OCI-LY1 (cell line): Measurements from ENCODE around the gene DOCK4.

ENCODE experiments used
- H2AFZ ChIP-seq: fragments of 200-600 bp; sonication (generic), shearing (Covaris generic); 2 replicates; pipeline ENCODE4 v1.6.0; 2014; ENCODE audit warnings: antibody characterized with exemption, mild to moderate bottlenecking, low read length
- H3F3A ChIP-seq: fragments of 200-600 bp; sonication (generic), shearing (Covaris generic); 2 replicates; pipeline ENCODE4 v1.6.0; 2014; ENCODE audit warnings: mild to moderate bottlenecking, antibody characterized with exemption, low read length, moderate library complexity; ENCODE audit not compliant: insufficient read depth
- H3K27ac ChIP-seq: fragments of 200-600 bp; sonication (generic); 2 replicates; pipeline ENCODE4 v1.5.1; 2014; ENCODE audit warnings: low read length, mixed run types, mild to moderate bottlenecking, low read depth; ENCODE audit not compliant: poor library complexity, severe bottlenecking
- H3K27me3 ChIP-seq: fragments of 200-600 bp; sonication (generic); 2 replicates; pipeline ENCODE4 v1.6.0; 2014; ENCODE audit warnings: antibody characterized with exemption, mild to moderate bottlenecking, low read length, moderate library complexity; ENCODE audit not compliant: insufficient read depth
- H3K36me3 ChIP-seq: fragments of 200-600 bp; sonication (generic); 2 replicates; pipeline ENCODE4 v1.6.1; 2014; ENCODE audit warnings: mild to moderate bottlenecking, antibody characterized with exemption, low read length, moderate library complexity, mixed read lengths; ENCODE audit not compliant: insufficient read depth
- H3K4me1 ChIP-seq: fragments of 200-600 bp; sonication (generic); 2 replicates; pipeline ENCODE4 v1.5.1; 2014; ENCODE audit warnings: mild to moderate bottlenecking, low read length, moderate library complexity; ENCODE audit not compliant: insufficient read depth, severe bottlenecking
- H3K4me2 ChIP-seq: fragments of 200-600 bp; sonication (generic), shearing (Covaris generic); 2 replicates; pipeline ENCODE4 v1.6.1; 2014; ENCODE audit warnings: low read length
- H3K4me3 ChIP-seq: fragments of 200-600 bp; sonication (generic); 2 replicates; pipeline ENCODE4 v1.5.1; 2014; ENCODE audit warnings: low read length, low read depth, mild to moderate bottlenecking, mixed read lengths; ENCODE audit not compliant: poor library complexity, severe bottlenecking
- H3K79me2 ChIP-seq: fragments of 200-600 bp; shearing (Covaris generic); 2 replicates; pipeline ENCODE4 v1.6.1; 2016; ENCODE audit warnings: mixed run types, low read length, mixed read lengths; ENCODE audit not compliant: insufficient read depth
- H3K9ac ChIP-seq: fragments of 200-600 bp; sonication (generic), shearing (Covaris generic); 2 replicates; pipeline ENCODE4 v1.6.1; 2014; ENCODE audit warnings: mild to moderate bottlenecking, low read length, mixed read lengths
- H3K9me2 ChIP-seq: fragments of 200-600 bp; sonication (generic), shearing (Covaris generic); 2 replicates; pipeline ENCODE4 v1.6.1; 2014; ENCODE audit warnings: low read depth, mild to moderate bottlenecking, low read length, mixed read lengths
- H3K9me3 ChIP-seq: fragments of 200-600 bp; shearing (Covaris generic); 2 replicates; pipeline ENCODE4 v1.6.1; 2014; ENCODE audit warnings: low read length, mixed read lengths
- H4K20me1 ChIP-seq: fragments of 200-600 bp; sonication (generic), shearing (Covaris generic); 2 replicates; pipeline ENCODE4 v1.6.0; 2016; ENCODE audit warnings: mild to moderate bottlenecking, low read length; ENCODE audit not compliant: insufficient read depth
- CTCF ChIP-seq: fragments of 200-600 bp; sonication (generic), shearing (Covaris generic); IDR thresholded peaks from 2 replicates; pipeline ENCODE4 v1.5.1; 2017; ENCODE audit warnings: mild to moderate bottlenecking, antibody characterized with exemption, low read length, moderate library complexity, mixed read lengths
- EZH2 ChIP-seq: fragments of 200-600 bp; sonication (generic), shearing (Covaris generic); IDR thresholded peaks from 2 replicates; pipeline ENCODE4 v1.8.0; 2017; ENCODE audit warnings: borderline replicate concordance, mixed run types, mild to moderate bottlenecking, antibody characterized with exemption, low read length, moderate library complexity, mixed read lengths

The DOCK4 gene

GRCh38 chr7:111801277-111801676 is 404.9 kb downstream of the DOCK4 start:
- H3K27me3 ChIP-seq, result no peaks in the 10 kb centered on the region
- H3K79me2 ChIP-seq, result no peaks in the 10 kb centered on the region
- no peak overlapping the region for H3K9ac ChIP-seq
- no peaks in the 10 kb centered on the region for H3F3A ChIP-seq
- H4K20me1 ChIP-seq, result no peaks in the 10 kb centered on the region; the same call in 1 of the 2 replicates
- H3K27ac ChIP-seq, result no peak overlapping the region
- H3K36me3 ChIP-seq, result no peaks in the 10 kb centered on the region
- TF ChIP-seq CTCF (no peak), EZH2 (no peak)
- H3K9me3 ChIP-seq, result peaks cover 17% of the 10 kb centered on the region
- H3K4me2 ChIP-seq, result no peak overlapping the region
- no peaks in the 10 kb centered on the region for H3K9me2 ChIP-seq
- no peaks in the 10 kb centered on the region for H3K4me1 ChIP-seq
- H2AFZ ChIP-seq, result no peak overlapping the region
- H3K4me3 ChIP-seq, result no peak overlapping the region

DNA sequence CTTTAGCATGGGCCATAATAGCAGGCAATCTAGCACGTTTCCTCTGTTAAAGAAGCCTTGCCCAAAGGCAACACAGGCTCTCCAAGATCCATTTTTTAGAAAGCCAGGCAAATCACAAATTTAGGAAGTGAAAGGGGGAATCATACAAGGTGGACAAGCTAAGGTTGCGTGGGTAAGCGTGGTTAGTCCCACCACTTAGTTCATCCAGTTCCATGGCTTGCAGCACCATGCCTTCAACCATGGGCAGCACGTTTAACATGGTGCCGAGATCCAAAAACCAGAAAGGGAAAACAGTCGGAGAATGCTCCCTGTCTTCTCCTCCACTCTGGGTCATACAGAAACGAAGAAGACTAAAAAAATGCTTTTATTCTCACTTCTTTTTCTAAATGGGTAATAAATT is 409.5 kb downstream of the DOCK4 start:
- Histone ChIP-seq H3K9ac (no peak overlapping the region), H3K27ac (no peak overlapping the region), H3K4me3 (no peak overlapping the region), H3K9me3 (peaks cover 24% of the 10 kb centered on the region), H3K27me3 (no peaks in the 10 kb centered on the region), H3K4me1 (no peaks in the 10 kb centered on the region), H2AFZ (no peak overlapping the region), H3K9me2 (no peaks in the 10 kb centered on the region), H3F3A (no peaks in the 10 kb centered on the region), H3K79me2 (no peaks in the 10 kb centered on the region), H3K4me2 (no peak overlapping the region), H3K36me3 (no peaks in the 10 kb centered on the region), H4K20me1 (no peaks in the 10 kb centered on the region)
- TF ChIP-seq EZH2 (no peak), CTCF (no peak)

DNA sequence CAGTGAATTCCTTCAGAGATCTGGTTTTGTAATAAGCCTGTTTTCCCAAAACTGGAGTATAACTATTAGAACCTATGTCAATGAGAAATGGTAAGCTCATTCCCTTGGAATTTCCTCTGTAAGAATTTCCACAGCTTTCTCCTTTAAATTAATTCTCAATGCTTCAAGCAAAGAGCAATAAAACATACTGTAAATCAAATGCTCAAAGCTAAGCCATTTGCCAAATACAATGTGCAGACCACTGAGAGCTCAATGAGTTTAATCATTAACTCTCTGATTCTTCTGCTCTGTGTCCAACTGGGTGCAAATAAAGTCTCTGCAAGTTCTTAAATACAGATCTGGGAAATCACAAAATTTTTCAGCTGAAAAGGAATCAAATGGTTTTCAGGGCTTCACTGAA is 416.3 kb downstream of the DOCK4 start:
- no peaks in the 10 kb centered on the region for H3K9me2 ChIP-seq
- no peaks in the 10 kb centered on the region for H3K36me3 ChIP-seq
- no peak overlapping the region for H3K4me3 ChIP-seq
- H3K4me2 ChIP-seq, result no peak overlapping the region
- no peaks in the 10 kb centered on the region for H3K79me2 ChIP-seq
- H3K4me1 ChIP-seq, result no peaks in the 10 kb centered on the region
- H3K27me3 ChIP-seq, result no peaks in the 10 kb centered on the region
- H2AFZ ChIP-seq, result no peak overlapping the region
- no peak overlapping the region for H3K27ac ChIP-seq
- H3K9me3 ChIP-seq, result no peaks in the 10 kb centered on the region
- no peaks in the 10 kb centered on the region for H4K20me1 ChIP-seq
- no peaks in the 10 kb centered on the region for H3F3A ChIP-seq
- H3K9ac ChIP-seq, result no peak overlapping the region
- no peak for TF ChIP-seq CTCF
- TF ChIP-seq EZH2, result no peak
